ENCODE data around the gene SCN1A.

- no peak for TF ChIP-seq CTCF (IDR thresholded peaks at IDR 0.05)
- no peak for TF ChIP-seq POLR2A (IDR thresholded peaks at IDR 0.05)
- no peak for TF ChIP-seq EP300 (IDR thresholded peaks at IDR 0.05)
Observed at GRCh38 chr2:166090908-166091307, 36.9 kb downstream of the SCN1A start.

Data from tibial nerve (tissue), 4 donors.